Stimulated activated CD4-positive, alpha-beta T cell treated with anti-CD3 and anti-CD28 coated beads, Interleukin-15, amount 100 ng/mL, for 1 hour (primary cell): ENCODE measurements around the gene ITGB1BP2.
"Not testable (repeated sequence)": the region's sequence is repeated elsewhere in the genome, so short reads cannot be mapped to it uniquely, and the experiment has no call there.

ENCODE experiments used
- DNase-seq, 2 donors: peaks; one replicate each; pipeline ENCODE4 v3.0.0-alpha.2; 2020; ENCODE audit warnings: low read depth in 1 of 2, low spot score in 1 of 2

Gene ITGB1BP2

GRCh38 chrX:71301195-71301924 is at the start of gene ITGB1BP2:
TSS of gene ITGB1BP2 (plus strand) at chrX:71301750. CDS start at chrX:71301807, 57 bp downstream.
- no peak for DNase-seq

- DNase-seq, result no peak
Observed at GRCh38 chrX:71252221-71252620, 49.3 kb upstream of the ITGB1BP2 start.

GRCh38 chrX:71253253-71254091 is 48.1 kb upstream of the ITGB1BP2 start:
- DNase-seq, result no peak

GRCh38 chrX:71254092-71254963 is 47.2 kb upstream of the ITGB1BP2 start, which contains the start of gene ZMYM3:
TSS of gene ZMYM3 (minus strand) at chrX:71254140. CDS start at chrX:71253255, 885 bp downstream.
- DNase-seq, result peak; percentile 51 to 60

GRCh38 chrX:71256051-71256450 is 45.5 kb upstream of the ITGB1BP2 start:
- DNase-seq, result no peak

GRCh38 chrX:71256856-71257255 is 44.7 kb upstream of the ITGB1BP2 start:
- no peak for DNase-seq

GRCh38 chrX:71268624-71269023 is 32.9 kb upstream of the ITGB1BP2 start:
- DNase-seq, result not testable (repeated sequence)

GRCh38 chrX:71269801-71270395 is 31.7 kb upstream of the ITGB1BP2 start:
- DNase-seq, result no peak

- not testable (repeated sequence) for DNase-seq
Observed at GRCh38 chrX:71272313-71272712, 29.2 kb upstream of the ITGB1BP2 start.

- not testable (repeated sequence) for DNase-seq
Observed at GRCh38 chrX:71281300-71281699, 20.2 kb upstream of the ITGB1BP2 start.

- peak; percentile 4 to 26 for DNase-seq
Observed at GRCh38 chrX:71282514-71283402, 18.8 kb upstream of the ITGB1BP2 start.

- DNase-seq, result peak; percentile 55 to 61
Observed at GRCh38 chrX:71283403-71284143, 18.0 kb upstream of the ITGB1BP2 start, which contains the start of gene NONO. TSS of gene NONO (plus strand) at chrX:71283635. CDS start at chrX:71290638, 7,003 bp downstream.

GRCh38 chrX:71285929-71286328 is 15.6 kb upstream of the ITGB1BP2 start:
- DNase-seq, result no peak

GRCh38 chrX:71291381-71291780 is 10.2 kb upstream of the ITGB1BP2 start:
- no peak for DNase-seq

- no peak for DNase-seq
Observed at GRCh38 chrX:71292669-71293365, 8.7 kb upstream of the ITGB1BP2 start.

- DNase-seq, result no peak
Observed at GRCh38 chrX:71296806-71297205, 4.7 kb upstream of the ITGB1BP2 start.

- DNase-seq, result no peak
Observed at GRCh38 chrX:71298119-71298518, 3.4 kb upstream of the ITGB1BP2 start.

- not testable (repeated sequence) for DNase-seq
Observed at GRCh38 chrX:71300064-71300463, 1.5 kb upstream of the ITGB1BP2 start.
